HG02588 (cell line): ENCODE results near the gene CD14.
"Not testable (repeated sequence)": the region's sequence is repeated elsewhere in the genome, so short reads cannot be mapped to it uniquely, and the experiment has no call there.

ENCODE experiments used
- ATAC-seq: cut with Tn5 transposase; IDR thresholded peaks from one replicate; pipeline ENCODE4 v1.9.1; 2021; ENCODE audit warnings: mild to moderate bottlenecking, moderate library complexity; ENCODE audit not compliant: unreplicated experiment

Gene CD14

DNA sequence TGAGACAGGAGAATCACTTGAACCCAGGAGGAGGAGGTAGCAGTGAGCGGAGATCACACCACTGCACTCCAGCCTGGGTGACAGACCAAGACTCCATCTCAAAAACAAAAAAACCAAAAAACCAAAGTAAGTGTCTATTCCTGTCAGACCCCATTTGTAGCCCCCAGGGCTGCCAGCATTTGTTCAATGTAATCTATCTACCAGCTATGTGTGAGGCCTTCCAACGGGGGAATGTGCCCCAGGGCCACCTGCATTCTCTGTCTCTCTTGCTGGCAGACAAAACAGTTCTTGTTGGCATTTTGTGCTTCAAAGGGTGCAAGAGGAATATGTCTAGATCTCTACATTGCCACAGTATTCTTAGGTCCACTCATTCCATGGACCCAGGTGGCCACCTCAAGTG lies 34.1 kb downstream of the CD14 start:
- ATAC-seq: no peak

DNA sequence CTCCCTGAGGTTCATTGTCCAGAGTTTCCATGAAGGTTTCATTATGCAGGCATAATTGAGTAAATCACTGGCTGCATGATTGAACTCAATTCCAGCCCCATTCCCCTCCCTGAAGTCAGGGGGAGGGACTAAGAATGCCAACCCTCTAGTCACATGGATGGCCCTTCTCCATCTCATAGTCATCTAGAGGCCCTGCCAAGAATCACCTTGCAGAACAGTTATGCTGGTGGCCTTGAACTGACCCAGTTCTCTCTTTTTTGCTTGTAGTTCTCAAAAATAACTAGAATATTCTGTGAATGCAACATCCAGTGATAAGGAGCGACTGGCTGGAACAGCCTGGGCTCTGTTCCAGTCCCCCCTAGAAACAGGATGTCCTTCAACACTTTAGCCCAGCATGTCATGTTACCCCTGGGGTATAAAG lies 36.6 kb downstream of the CD14 start:
- ATAC-seq: no peak

DNA sequence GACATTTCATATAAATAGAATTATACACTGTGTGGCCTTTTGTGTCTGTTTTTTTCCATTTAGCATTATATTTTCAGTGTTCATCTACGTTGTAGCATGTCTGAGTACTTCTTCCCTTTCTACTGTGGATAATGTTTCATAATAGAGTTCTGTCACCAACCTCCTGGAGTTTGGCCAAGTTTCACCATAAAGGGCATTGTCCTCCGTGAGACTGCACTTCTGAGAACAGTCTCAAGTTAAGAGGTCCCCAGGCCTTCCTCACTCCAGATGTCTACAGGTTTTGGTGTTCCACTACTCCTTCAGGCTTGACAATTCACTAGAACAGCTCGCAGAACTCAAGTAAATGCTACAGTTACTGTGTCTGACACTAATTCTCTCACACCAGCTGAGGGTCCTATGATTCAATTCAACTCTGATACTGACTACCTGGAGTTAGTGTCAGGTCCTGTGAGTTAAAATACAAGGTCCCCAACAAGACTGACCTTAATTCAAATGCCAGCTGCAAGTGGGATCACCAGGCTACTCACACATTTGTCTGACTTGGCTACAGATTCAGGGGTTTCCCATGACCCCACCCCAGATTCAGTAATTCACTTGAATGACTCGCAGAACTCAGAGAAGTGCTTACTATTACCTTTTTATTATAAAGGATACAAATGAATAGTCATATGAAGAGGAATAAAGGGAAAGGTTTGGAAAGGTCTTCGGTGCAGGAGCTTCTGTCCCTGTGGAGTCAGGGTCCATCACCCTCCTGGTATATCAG lies 37.3 kb downstream of the CD14 start:
- no peak for ATAC-seq

DNA sequence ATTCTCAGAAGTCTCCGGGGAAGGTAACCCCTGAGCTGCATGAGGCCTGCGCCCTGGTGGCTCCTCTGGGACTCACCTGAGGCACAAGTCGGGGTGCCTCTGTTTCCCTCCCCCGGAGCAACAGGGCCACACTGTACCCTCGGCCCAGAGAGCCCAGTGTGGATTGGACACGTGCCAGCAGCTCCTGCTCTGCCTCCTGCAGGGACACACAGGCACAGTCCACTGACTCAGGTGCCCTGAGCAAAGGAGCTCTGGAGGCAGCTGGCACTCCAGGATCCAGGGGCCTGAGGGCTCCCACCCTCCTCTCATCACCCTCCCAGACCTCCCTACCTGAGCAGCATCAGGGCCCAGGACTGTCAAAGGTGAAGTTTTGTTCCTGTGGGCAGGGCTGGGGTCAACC lies 38.8 kb downstream of the CD14 start:
- ATAC-seq: no peak

DNA sequence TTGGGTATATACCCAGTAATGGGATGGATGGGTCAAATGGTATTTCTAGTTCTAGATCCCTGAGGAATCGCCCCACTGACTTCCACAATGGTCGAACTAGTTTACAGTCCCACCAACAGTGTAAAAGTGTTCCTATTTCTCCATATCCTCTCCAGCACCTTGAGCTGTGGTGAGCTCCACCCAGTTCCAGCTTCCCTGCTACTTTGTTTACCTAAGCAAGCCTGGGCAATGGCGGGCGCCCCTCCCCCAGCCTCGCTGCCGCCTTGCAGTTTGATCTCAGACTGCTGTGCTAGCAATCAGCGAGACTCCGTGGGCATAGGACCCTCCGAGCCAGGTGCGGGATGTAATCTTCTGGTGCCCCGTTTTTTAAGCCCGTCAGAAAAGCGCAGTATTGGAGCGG lies 39.9 kb downstream of the CD14 start:
- ATAC-seq: not testable (repeated sequence)

DNA sequence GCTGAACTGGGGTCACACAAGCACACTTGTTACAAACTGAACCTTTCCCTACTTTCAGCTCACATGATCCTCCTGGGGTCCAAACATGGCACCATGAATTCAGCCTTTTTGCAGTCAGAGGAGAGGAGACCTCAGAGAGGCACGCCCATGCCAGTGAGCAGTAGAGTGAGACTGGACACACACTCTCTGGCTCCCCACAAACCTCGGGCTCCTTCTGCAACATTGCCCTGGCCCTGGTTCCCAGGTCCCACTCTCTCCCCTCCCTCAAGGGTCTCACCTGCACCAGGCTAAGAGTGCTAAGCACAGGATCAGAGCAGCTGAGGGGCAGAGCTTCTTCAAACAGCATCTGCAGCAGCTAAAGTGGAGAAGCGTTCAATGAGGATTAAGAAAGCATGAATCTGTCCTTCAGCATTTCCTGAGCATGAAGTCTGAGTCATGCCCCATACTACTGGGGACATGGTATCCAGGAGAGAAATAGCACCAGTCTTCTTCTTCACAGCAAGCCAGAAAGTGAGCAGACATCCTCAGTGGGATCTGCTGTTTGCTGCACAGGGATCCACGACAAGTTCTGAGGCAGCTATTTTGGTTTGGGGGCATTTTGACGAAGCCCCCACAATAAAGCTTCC lies 41.1 kb downstream of the CD14 start:
- no peak for ATAC-seq

DNA sequence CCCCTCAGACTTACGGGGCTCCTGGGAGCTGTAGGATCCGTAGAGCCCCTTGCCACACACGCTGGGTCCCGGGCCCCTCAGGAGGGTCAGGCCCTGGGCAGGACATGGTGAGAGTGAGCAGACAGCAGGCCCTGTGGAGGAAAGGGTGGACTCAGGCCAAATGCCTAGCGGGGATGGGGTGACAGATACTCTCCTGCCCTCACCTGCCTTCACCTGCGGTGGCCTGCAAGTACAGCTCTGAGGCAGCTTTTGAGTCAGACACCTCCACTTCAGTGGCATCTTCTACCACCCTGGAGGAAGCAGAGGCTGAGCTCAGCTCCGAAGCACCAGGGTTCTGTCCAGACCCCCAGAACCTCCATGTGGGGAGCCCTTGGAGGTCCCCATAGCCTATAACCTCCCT lies 42.1 kb downstream of the CD14 start:
- ATAC-seq: no peak

DNA sequence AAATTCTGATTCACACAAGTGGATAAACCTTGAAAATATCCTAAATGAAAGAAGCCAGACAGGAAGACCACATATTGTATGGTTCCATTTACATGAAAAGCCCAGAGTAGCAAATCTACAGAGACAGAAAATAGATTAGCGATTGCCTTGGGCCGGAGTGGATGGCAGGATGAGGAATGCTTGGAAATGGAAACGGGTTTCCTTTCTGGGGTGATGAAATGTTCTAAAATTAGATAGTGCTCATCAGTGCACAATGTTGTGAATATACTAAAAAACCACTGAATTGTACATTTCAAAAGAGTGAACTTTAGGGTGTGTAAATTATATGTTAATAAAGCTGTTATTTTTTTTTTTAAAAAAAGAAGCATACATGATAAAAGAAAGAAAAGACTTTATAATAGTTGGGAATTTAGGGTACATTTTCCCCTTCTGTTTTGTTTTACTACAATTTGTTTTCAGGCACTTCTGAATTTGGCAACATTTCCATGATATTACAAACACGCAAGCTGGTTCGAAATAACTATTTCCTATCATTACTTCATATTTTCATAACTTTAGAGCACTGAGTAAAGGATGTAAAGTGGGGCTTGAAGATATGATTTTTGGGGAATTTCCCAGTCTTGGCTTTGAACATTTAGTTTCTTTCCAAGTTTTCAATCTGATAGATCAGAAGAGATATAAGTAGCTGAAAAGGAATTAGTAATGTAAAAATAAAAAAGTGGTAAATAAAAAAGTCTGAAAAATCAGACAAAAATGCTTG lies 44.5 kb downstream of the CD14 start:
- ATAC-seq: no peak

DNA sequence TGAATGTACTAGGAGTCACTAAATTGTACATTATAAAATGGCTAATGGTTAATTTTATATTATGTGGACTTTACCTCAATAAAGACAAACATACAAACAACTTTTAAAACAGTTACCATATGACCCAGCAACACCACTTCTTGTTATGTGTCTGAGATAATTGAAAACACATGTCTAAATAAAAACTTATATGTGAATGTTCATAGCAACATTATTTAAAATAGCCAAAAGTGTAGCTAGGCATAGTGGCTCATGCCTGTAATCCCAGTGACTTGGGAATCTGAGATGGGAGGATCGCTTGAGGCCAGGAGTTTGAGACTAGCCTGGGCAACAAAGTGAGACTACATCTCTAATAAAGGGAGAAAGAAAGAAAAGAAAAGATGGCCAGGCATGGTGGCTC lies 45.5 kb downstream of the CD14 start:
- no peak for ATAC-seq
